Measurements from ENCODE around the gene FNBP1L. TPM values are rescaled to one million over a fixed set of nuclear protein-coding genes. Genes with fewer than 3 reads are reported as not detected.
"Not testable (repeated sequence)": the region's sequence is repeated elsewhere in the genome, so short reads cannot be mapped to it uniquely, and the experiment has no call there.

FNBP1L gene
- total RNA-seq, 1 donor from 2014 or later, result 37.0 TPM

GRCh38 chr1:93591291-93591675 is 143.4 kb downstream of the FNBP1L start:
- not testable (repeated sequence) for DNase-seq (ENCODE audit: low read depth in 2 of 2)

GRCh38 chr1:93591676-93592550 is 144.0 kb downstream of the FNBP1L start:
- peak in 1 of 2 donors; percentile 54 for DNase-seq (ENCODE audit: low read depth in 2 of 2)

GRCh38 chr1:93592551-93592949 is 144.6 kb downstream of the FNBP1L start:
- DNase-seq (ENCODE audit: low read depth in 2 of 2), result no peak

- DNase-seq (ENCODE audit: low read depth in 2 of 2), result no peak
Observed at GRCh38 chr1:93593854-93594602, 146.1 kb downstream of the FNBP1L start.

- no peak for DNase-seq (ENCODE audit: low read depth in 2 of 2)
Observed at GRCh38 chr1:93594603-93594880, 146.6 kb downstream of the FNBP1L start.

- no peak for DNase-seq (ENCODE audit: low read depth in 2 of 2)
Observed at GRCh38 chr1:93595266-93595665, 147.3 kb downstream of the FNBP1L start.

GRCh38 chr1:93595743-93596142 is 147.8 kb downstream of the FNBP1L start:
- DNase-seq (ENCODE audit: low read depth in 2 of 2), result no peak

- DNase-seq (ENCODE audit: low read depth in 2 of 2), result no peak
Observed at GRCh38 chr1:93596329-93597089, 148.6 kb downstream of the FNBP1L start.

- DNase-seq (ENCODE audit: low read depth in 2 of 2), result no peak
Observed at GRCh38 chr1:93597709-93598108, 149.8 kb downstream of the FNBP1L start.

GRCh38 chr1:93598396-93598795 is 150.5 kb downstream of the FNBP1L start:
- DNase-seq (ENCODE audit: low read depth in 2 of 2), result no peak

GRCh38 chr1:93598861-93599439 is 151.0 kb downstream of the FNBP1L start:
- peak in 1 of 2 donors; percentile 16 for DNase-seq (ENCODE audit: low read depth in 2 of 2)

GRCh38 chr1:93599479-93599878 is 151.6 kb downstream of the FNBP1L start:
- no peak for DNase-seq (ENCODE audit: low read depth in 2 of 2)

- no peak for DNase-seq (ENCODE audit: low read depth in 2 of 2)
Observed at GRCh38 chr1:93600663-93601062, 152.7 kb downstream of the FNBP1L start.

GRCh38 chr1:93601686-93602085 is 153.8 kb downstream of the FNBP1L start:
- DNase-seq (ENCODE audit: low read depth in 2 of 2), result no peak

GRCh38 chr1:93602101-93602500 is 154.2 kb downstream of the FNBP1L start:
- DNase-seq (ENCODE audit: low read depth in 2 of 2), result no peak

- DNase-seq (ENCODE audit: low read depth in 2 of 2), result no peak
Observed at GRCh38 chr1:93603106-93603505, 155.2 kb downstream of the FNBP1L start.

GRCh38 chr1:93603601-93604000 is 155.7 kb downstream of the FNBP1L start:
- DNase-seq (ENCODE audit: low read depth in 2 of 2), result no peak

Other genes with a start within 250 kb of the FNBP1L start
- gene DR1, start 102.2 kb upstream of the FNBP1L start, total RNA-seq, result 13.0 and 16.2 TPM in 2 replicates
- gene BCAR3, start 233.7 kb downstream of the FNBP1L start, total RNA-seq, result 25.2 and 39.3 TPM in 2 replicates